Prostate gland (tissue), 2 donors: ENCODE data around the gene CCDC149. TPM values are rescaled to one million over a fixed set of nuclear protein-coding genes. Genes with fewer than 3 reads are reported as not detected.

Source experiments
- DNase-seq: peaks from one replicate; pipeline ENCODE4 v3.0.0-alpha.2; 2019; ENCODE audit warnings: low spot score
- H3K27ac ChIP-seq, 2 donors: fragments of 200-600 bp; sonication (generic); 2 replicates each; pipeline ENCODE4 v1.5.1; 2017 to 2019
- H3K27me3 ChIP-seq: fragments of 200-600 bp; sonication (generic); replicated peaks from 2 replicates; pipeline ENCODE4 v1.5.1; 2019; ENCODE audit not compliant: insufficient read depth
- H3K36me3 ChIP-seq, 2 donors: fragments of 200-600 bp; sonication (generic); 1 replicate in 1 of 2; 2 replicates in 1 of 2; pipeline versions ENCODE4 v1.5.1 to v1.8.1; 2017 to 2019
- H3K4me1 ChIP-seq: fragments of 200-600 bp; sonication (generic); replicated peaks from 2 replicates; pipeline ENCODE4 v1.5.1; 2019
- H3K4me3 ChIP-seq, 2 donors: fragments of 200-600 bp; sonication (generic); 2 replicates each; pipeline ENCODE4 v1.5.1; 2017 to 2019
- H3K9me3 ChIP-seq: fragments of 200-600 bp; sonication (generic); 2 replicates; pipeline ENCODE4 v1.5.1; 2017
- CTCF ChIP-seq, 4 experiments: fragments of 200-600 bp in 2 of 4; fragments of 450-650 bp in 2 of 4; sonication (generic) in 2 of 4; IDR thresholded peaks; 1 replicate in 3 of 4; 2 replicates in 1 of 4; pipeline ENCODE4 v1.5.1; 2016 to 2019; ENCODE audit warnings: antibody characterized with exemption in 4 of 4, mild to moderate bottlenecking in 2 of 4, moderate library complexity in 2 of 4
- POLR2A ChIP-seq: fragments of 450-650 bp; IDR thresholded peaks from one replicate; pipeline ENCODE4 v1.6.1; 2016; ENCODE audit warnings: antibody characterized with exemption, mild to moderate bottlenecking
- POLR2AphosphoS5 ChIP-seq: sonication (generic); formaldehyde crosslinking; IDR thresholded peaks from one replicate; pipeline ENCODE4 v1.6.1; 2017; ENCODE audit warnings: antibody characterized with exemption
- WGBS: methylation state at CpG from one replicate; pipeline ENCODE4 v1.1.5; 2018; 5-methylcytosine and 5-hydroxymethylcytosine counted together
- intact Hi-C: fragments of 100-400 bp; cut with DNase I; formaldehyde crosslinking; loops from one replicate; pipeline ENCODE4 v1.14.2; 2022
- total RNA-seq, 2 donors: library from RNA; depleted of rRNA; stranded (reverse); fragments of >200 nt; gene quantifications; one replicate each; pipeline ENCODE4 v1.1.0, GENCODE V29; 2016

Gene CCDC149
- total RNA-seq, 2 donors from 2014 or later, result 14.0 to 19.6 TPM

GRCh38 chr4:24831637-24832036 is 81.2 kb downstream of the CCDC149 start:
- H3K4me1 ChIP-seq, result no peaks in the 10 kb centered on the region
- intact Hi-C loops, result no loop called here

GRCh38 chr4:24824720-24825119 is 88.1 kb downstream of the CCDC149 start:
- Histone ChIP-seq H3K9me3 (no peaks in the 10 kb centered on the region), H3K27me3 (no peaks in the 10 kb centered on the region), H3K4me1 (no peaks in the 10 kb centered on the region), H3K27ac (no peak overlapping the region), H3K36me3 (no peaks in the 10 kb centered on the region), H3K4me3 (no peak overlapping the region)
- WGBS, result 52% methylated on average over 7 of the region's 7 CpGs
- intact Hi-C loops, result no loop called here
- peak; percentile 10 for TF ChIP-seq POLR2AphosphoS5
- TF ChIP-seq CTCF (IDR thresholded peaks at IDR 0.05), result no peak
- peak; percentile 49 for DNase-seq

More at GRCh38 chr4:24831637-24832036, 81.2 kb downstream of the CCDC149 start:
- TF ChIP-seq POLR2AphosphoS5 (no peak), POLR2A (no peak)
- Histone ChIP-seq H3K9me3 (no peaks in the 10 kb centered on the region), H3K27ac (no peak overlapping the region), H3K27me3 (no peaks in the 10 kb centered on the region), H3K36me3 (no peaks in the 10 kb centered on the region), H3K4me3 (no peak overlapping the region)
- DNase-seq, result no peak
- 92% methylated on average over 3 of the region's 3 CpGs for WGBS

GRCh38 chr4:24820541-24820940 is 92.3 kb downstream of the CCDC149 start:
- H3K36me3 ChIP-seq, result no peaks in the 10 kb centered on the region
- H3K4me3 ChIP-seq, result no peak overlapping the region
- TF ChIP-seq POLR2A, result no peak
- no peak for TF ChIP-seq CTCF (IDR thresholded peaks at IDR 0.05)
- no peak for TF ChIP-seq POLR2AphosphoS5
- no peaks in the 10 kb centered on the region for H3K9me3 ChIP-seq
- H3K27ac ChIP-seq, result no peak overlapping the region
- intact Hi-C loops, result no loop called here
- H3K4me1 ChIP-seq, result no peaks in the 10 kb centered on the region
- DNase-seq, result no peak
- no peaks in the 10 kb centered on the region for H3K27me3 ChIP-seq

- Histone ChIP-seq H3K27me3 (no peaks in the 10 kb centered on the region), H3K27ac (no peak overlapping the region), H3K4me1 (no peaks in the 10 kb centered on the region), H3K4me3 (no peak overlapping the region), H3K9me3 (no peaks in the 10 kb centered on the region), H3K36me3 (no peaks in the 10 kb centered on the region)
- intact Hi-C loops, result no loop called here
- no peak for DNase-seq
- TF ChIP-seq POLR2AphosphoS5, result no peak
- TF ChIP-seq CTCF (IDR thresholded peaks at IDR 0.05), result no peak
- no peak for TF ChIP-seq POLR2A
- WGBS, result 90% methylated on average over 18 of the region's 18 CpGs
Measured at GRCh38 chr4:24816797-24817196, 96.0 kb downstream of the CCDC149 start.

- intact Hi-C loops, result no loop called here
- H3K27me3 ChIP-seq, result no peaks in the 10 kb centered on the region
- 93% methylated on average over 2 of the region's 2 CpGs for WGBS
Measured at GRCh38 chr4:24813732-24814131, 99.1 kb downstream of the CCDC149 start.

More at GRCh38 chr4:24813732-24814131, 99.1 kb downstream of the CCDC149 start:
- H3K4me3 ChIP-seq, result no peak overlapping the region
- H3K36me3 ChIP-seq, result no peaks in the 10 kb centered on the region
- no peaks in the 10 kb centered on the region for H3K4me1 ChIP-seq
- H3K9me3 ChIP-seq, result no peaks in the 10 kb centered on the region
- no peak overlapping the region for H3K27ac ChIP-seq
- TF ChIP-seq CTCF (IDR thresholded peaks at IDR 0.05) (no peak), POLR2A (no peak), POLR2AphosphoS5 (no peak)
- DNase-seq, result no peak
